IPS-15b (cell line): ENCODE measurements around the gene B3GNT2.

Source experiments
- H3K27me3 ChIP-seq: one replicate; pipeline ENCODE4 v1.6.1; 2013; ENCODE audit warnings: low read length; ENCODE audit not compliant: control insufficient read depth, insufficient read depth
- H3K36me3 ChIP-seq: one replicate; pipeline ENCODE4 v1.6.1; 2013; ENCODE audit warnings: low read length; ENCODE audit not compliant: control insufficient read depth, insufficient read depth
- H3K4me1 ChIP-seq: one replicate; pipeline ENCODE4 v1.6.1; 2013; ENCODE audit warnings: mild to moderate bottlenecking, low read length; ENCODE audit not compliant: control insufficient read depth, insufficient read depth
- H3K4me3 ChIP-seq: one replicate; pipeline ENCODE4 v1.5.1; 2013; ENCODE audit warnings: low read depth, low read length
- H3K9ac ChIP-seq: one replicate; pipeline ENCODE4 v1.6.1; 2013; ENCODE audit warnings: low read depth, mild to moderate bottlenecking, low read length
- H3K9me3 ChIP-seq: one replicate; pipeline ENCODE4 v1.6.1; 2013; ENCODE audit warnings: mild to moderate bottlenecking, low read length; ENCODE audit not compliant: control insufficient read depth, insufficient read depth

The B3GNT2 gene

GRCh38 chr2:62163106-62163831 is 32.6 kb upstream of the B3GNT2 start:
- no peaks in the 10 kb centered on the region for H3K9me3 ChIP-seq
- H3K4me3 ChIP-seq = no peak overlapping the region
- no peaks in the 10 kb centered on the region for H3K36me3 ChIP-seq
- no peaks in the 10 kb centered on the region for H3K27me3 ChIP-seq
- H3K4me1 ChIP-seq = no peaks in the 10 kb centered on the region
- H3K9ac ChIP-seq = no peak overlapping the region

GRCh38 chr2:62163834-62164233 is 32.1 kb upstream of the B3GNT2 start:
- Histone ChIP-seq H3K9ac (no peak overlapping the region), H3K4me3 (no peak overlapping the region), H3K9me3 (no peaks in the 10 kb centered on the region), H3K27me3 (no peaks in the 10 kb centered on the region), H3K4me1 (no peaks in the 10 kb centered on the region), H3K36me3 (no peaks in the 10 kb centered on the region)

- Histone ChIP-seq H3K4me3 (no peak overlapping the region), H3K9me3 (no peaks in the 10 kb centered on the region), H3K27me3 (no peaks in the 10 kb centered on the region), H3K4me1 (no peaks in the 10 kb centered on the region), H3K9ac (no peak overlapping the region), H3K36me3 (no peaks in the 10 kb centered on the region)
Measured at GRCh38 chr2:62175728-62176127, 20.2 kb upstream of the B3GNT2 start.

- H3K9ac ChIP-seq = no peak overlapping the region
- no peaks in the 10 kb centered on the region for H3K27me3 ChIP-seq
- no peaks in the 10 kb centered on the region for H3K9me3 ChIP-seq
- no peaks in the 10 kb centered on the region for H3K36me3 ChIP-seq
- H3K4me3 ChIP-seq = no peak overlapping the region
- H3K4me1 ChIP-seq = peaks cover 3% of the 10 kb centered on the region
Measured at GRCh38 chr2:62176801-62177200, 19.1 kb upstream of the B3GNT2 start.

GRCh38 chr2:62177392-62178049 is 18.4 kb upstream of the B3GNT2 start:
- Histone ChIP-seq H3K9ac (no peak overlapping the region), H3K4me3 (no peak overlapping the region), H3K36me3 (no peaks in the 10 kb centered on the region), H3K4me1 (peaks cover 8% of the 10 kb centered on the region), H3K27me3 (no peaks in the 10 kb centered on the region), H3K9me3 (no peaks in the 10 kb centered on the region)

- Histone ChIP-seq H3K9me3 (no peaks in the 10 kb centered on the region), H3K4me3 (no peak overlapping the region), H3K36me3 (no peaks in the 10 kb centered on the region), H3K9ac (no peak overlapping the region), H3K27me3 (no peaks in the 10 kb centered on the region), H3K4me1 (peaks cover 8% of the 10 kb centered on the region)
Measured at GRCh38 chr2:62178741-62179271, 17.1 kb upstream of the B3GNT2 start.

- Histone ChIP-seq H3K27me3 (no peaks in the 10 kb centered on the region), H3K9me3 (no peaks in the 10 kb centered on the region), H3K4me3 (no peak overlapping the region), H3K9ac (no peak overlapping the region), H3K4me1 (peaks cover 8% of the 10 kb centered on the region), H3K36me3 (no peaks in the 10 kb centered on the region)
Measured at GRCh38 chr2:62180975-62181374, 14.9 kb upstream of the B3GNT2 start.

- H3K9me3 ChIP-seq = no peaks in the 10 kb centered on the region
- no peaks in the 10 kb centered on the region for H3K36me3 ChIP-seq
- no peak overlapping the region for H3K9ac ChIP-seq
- H3K4me3 ChIP-seq = no peak overlapping the region
- peaks cover 8% of the 10 kb centered on the region for H3K4me1 ChIP-seq
- H3K27me3 ChIP-seq = no peaks in the 10 kb centered on the region
Measured at GRCh38 chr2:62181843-62182242, 14.1 kb upstream of the B3GNT2 start.

GRCh38 chr2:62184512-62185230 is 11.2 kb upstream of the B3GNT2 start:
- no peak overlapping the region for H3K4me3 ChIP-seq
- H3K27me3 ChIP-seq = no peaks in the 10 kb centered on the region
- no peaks in the 10 kb centered on the region for H3K9me3 ChIP-seq
- no peak overlapping the region for H3K9ac ChIP-seq
- H3K36me3 ChIP-seq = no peaks in the 10 kb centered on the region
- H3K4me1 ChIP-seq = peaks cover 8% of the 10 kb centered on the region

GRCh38 chr2:62185475-62186155 is 10.3 kb upstream of the B3GNT2 start:
- Histone ChIP-seq H3K9me3 (no peaks in the 10 kb centered on the region), H3K4me1 (peaks cover 8% of the 10 kb centered on the region), H3K4me3 (no peak overlapping the region), H3K9ac (no peak overlapping the region), H3K27me3 (no peaks in the 10 kb centered on the region), H3K36me3 (no peaks in the 10 kb centered on the region)

GRCh38 chr2:62186156-62186905 is 9.6 kb upstream of the B3GNT2 start:
- no peak overlapping the region for H3K4me3 ChIP-seq
- no peaks in the 10 kb centered on the region for H3K36me3 ChIP-seq
- H3K27me3 ChIP-seq = no peaks in the 10 kb centered on the region
- H3K4me1 ChIP-seq = peaks cover 8% of the 10 kb centered on the region
- no peaks in the 10 kb centered on the region for H3K9me3 ChIP-seq
- H3K9ac ChIP-seq = no peak overlapping the region
